Measurements from ENCODE around the gene KRTAP20-2. TPM values are rescaled to one million over a fixed set of nuclear protein-coding genes. Genes with fewer than 3 reads are reported as not detected.

The KRTAP20-2 gene
- total and polyA plus RNA-seq, 2 donors from 2014 or later, result not detected

- Histone ChIP-seq H3K4me3 (ENCODE audit: low read length in 3 of 3) (no peak within 1 kb of the TSS), H3K36me3 (ENCODE audit: control insufficient read depth in 2 of 3, insufficient read depth in 3 of 3, low read length in 3 of 3) (no peaks in the 10 kb centered on the region), H3K27ac (ENCODE audit: low read depth in 2 of 2, low read length in 2 of 2) (no peak within 1 kb of the TSS), H3K4me1 (ENCODE audit: control insufficient read depth in 2 of 3, insufficient read depth in 2 of 3, low read depth in 1 of 3, low read length in 3 of 3) (no peaks in the 10 kb centered on the region), H3K27me3 (ENCODE audit: control insufficient read depth, insufficient read depth, low read length) (no peaks in the 10 kb centered on the region), H3K9me3 (ENCODE audit: control insufficient read depth in 2 of 3, insufficient read depth in 1 of 3, low read length in 3 of 3) (no peaks in the 10 kb centered on the region), H3K9ac (ENCODE audit: low read length in 3 of 3) (no peak within 1 kb of the TSS)
- no peak for DNase-seq
- no peak for FAIRE-seq
- intact Hi-C loops (cut with DNase I), result no loop called here
- TF ChIP-seq, protein P1, sequence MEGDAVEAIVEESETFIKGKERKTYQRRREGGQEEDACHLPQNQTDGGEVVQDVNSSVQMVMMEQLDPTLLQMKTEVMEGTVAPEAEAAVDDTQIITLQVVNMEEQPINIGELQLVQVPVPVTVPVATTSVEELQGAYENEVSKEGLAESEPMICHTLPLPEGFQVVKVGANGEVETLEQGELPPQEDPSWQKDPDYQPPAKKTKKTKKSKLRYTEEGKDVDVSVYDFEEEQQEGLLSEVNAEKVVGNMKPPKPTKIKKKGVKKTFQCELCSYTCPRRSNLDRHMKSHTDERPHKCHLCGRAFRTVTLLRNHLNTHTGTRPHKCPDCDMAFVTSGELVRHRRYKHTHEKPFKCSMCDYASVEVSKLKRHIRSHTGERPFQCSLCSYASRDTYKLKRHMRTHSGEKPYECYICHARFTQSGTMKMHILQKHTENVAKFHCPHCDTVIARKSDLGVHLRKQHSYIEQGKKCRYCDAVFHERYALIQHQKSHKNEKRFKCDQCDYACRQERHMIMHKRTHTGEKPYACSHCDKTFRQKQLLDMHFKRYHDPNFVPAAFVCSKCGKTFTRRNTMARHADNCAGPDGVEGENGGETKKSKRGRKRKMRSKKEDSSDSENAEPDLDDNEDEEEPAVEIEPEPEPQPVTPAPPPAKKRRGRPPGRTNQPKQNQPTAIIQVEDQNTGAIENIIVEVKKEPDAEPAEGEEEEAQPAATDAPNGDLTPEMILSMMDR (IDR thresholded peaks at IDR 0.05; ENCODE audit: borderline replicate concordance, extremely low read depth, insufficient read depth), result no peak
Measured at GRCh38 chr21:30642564-30642963, 7.6 kb downstream of the KRTAP20-2 start, which contains the start of gene KRTAP20-3. KRTAP20-3 (plus strand) TSS chr21:30642864.

- no peak overlapping the region for H3K27ac ChIP-seq (ENCODE audit: low read depth in 2 of 2, low read length in 2 of 2)
- no peaks in the 10 kb centered on the region for H3K9me3 ChIP-seq (ENCODE audit: control insufficient read depth in 2 of 3, insufficient read depth in 1 of 3, low read length in 3 of 3)
- no peak overlapping the region for H3K9ac ChIP-seq (ENCODE audit: low read length in 3 of 3)
- TF ChIP-seq, protein P1 (IDR thresholded peaks at IDR 0.05; ENCODE audit: borderline replicate concordance, extremely low read depth, insufficient read depth), result no peak
- no peak overlapping the region for H3K4me3 ChIP-seq (ENCODE audit: low read length in 3 of 3)
- DNase-seq, result no peak
- no peak for FAIRE-seq
- H3K36me3 ChIP-seq (ENCODE audit: control insufficient read depth in 2 of 3, insufficient read depth in 3 of 3, low read length in 3 of 3), result no peaks in the 10 kb centered on the region
- no peaks in the 10 kb centered on the region for H3K27me3 ChIP-seq (ENCODE audit: control insufficient read depth, insufficient read depth, low read length)
- no peaks in the 10 kb centered on the region for H3K4me1 ChIP-seq (ENCODE audit: control insufficient read depth in 2 of 3, insufficient read depth in 2 of 3, low read depth in 1 of 3, low read length in 3 of 3)
- intact Hi-C loops (cut with DNase I), result no loop called here
Measured at GRCh38 chr21:30646904-30647414, 12.0 kb downstream of the KRTAP20-2 start.

DNA sequence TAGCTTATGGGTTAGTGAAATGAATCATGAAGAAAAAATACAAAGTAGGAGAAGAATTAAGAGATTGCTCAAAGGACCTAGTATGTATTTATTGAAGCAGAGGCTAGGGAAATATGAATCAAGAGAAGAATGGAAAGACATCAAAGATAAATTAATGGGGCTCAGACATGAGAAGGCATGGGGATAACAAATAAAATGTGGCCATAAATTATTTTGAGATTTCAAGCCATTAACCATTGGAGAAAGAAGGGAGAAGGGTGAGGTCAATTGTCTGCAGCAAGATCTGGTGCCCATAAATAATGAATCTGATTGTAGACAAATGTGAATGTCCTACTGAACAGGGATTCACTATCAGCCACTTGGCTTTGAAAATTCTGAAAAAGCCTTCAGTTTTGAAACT, 17.9 kb downstream of the KRTAP20-2 start:
- H3K4me3 ChIP-seq (ENCODE audit: low read length in 3 of 3), result no peak overlapping the region
- H3K9ac ChIP-seq (ENCODE audit: low read length in 3 of 3), result no peak overlapping the region
- no peaks in the 10 kb centered on the region for H3K4me1 ChIP-seq (ENCODE audit: control insufficient read depth in 2 of 3, insufficient read depth in 2 of 3, low read depth in 1 of 3, low read length in 3 of 3)
- intact Hi-C loops (cut with DNase I), result no loop called here
- H3K27me3 ChIP-seq (ENCODE audit: control insufficient read depth, insufficient read depth, low read length), result no peaks in the 10 kb centered on the region
- H3K27ac ChIP-seq (ENCODE audit: low read depth in 2 of 2, low read length in 2 of 2), result no peak overlapping the region
- no peak for DNase-seq
- FAIRE-seq, result no peak
- H3K36me3 ChIP-seq (ENCODE audit: control insufficient read depth in 2 of 3, insufficient read depth in 3 of 3, low read length in 3 of 3), result no peaks in the 10 kb centered on the region
- TF ChIP-seq, protein P1 (IDR thresholded peaks at IDR 0.05; ENCODE audit: borderline replicate concordance, extremely low read depth, insufficient read depth), result no peak
- no peaks in the 10 kb centered on the region for H3K9me3 ChIP-seq (ENCODE audit: control insufficient read depth in 2 of 3, insufficient read depth in 1 of 3, low read length in 3 of 3)

DNA sequence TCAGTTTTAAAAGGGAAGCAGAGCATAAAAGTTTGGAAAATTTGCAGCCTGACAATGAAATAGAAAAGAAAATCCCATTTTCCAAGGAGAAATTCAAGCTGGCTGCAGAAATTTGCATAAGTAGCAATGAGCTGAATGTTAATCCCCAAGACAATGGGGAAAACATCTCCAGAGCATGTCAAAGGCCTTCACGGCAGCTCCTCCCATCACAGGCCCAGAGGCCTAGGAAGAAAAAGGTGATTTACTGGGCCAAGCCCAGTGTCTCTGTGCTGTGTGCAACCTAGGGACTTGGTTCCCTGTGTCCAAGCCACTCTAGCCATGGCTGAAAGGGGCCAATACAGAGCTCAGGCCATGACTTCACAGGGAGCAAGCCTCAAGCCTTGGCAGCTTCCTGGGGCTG, 33.8 kb downstream of the KRTAP20-2 start:
- DNase-seq (no peak), FAIRE-seq (no peak)
- Histone ChIP-seq H3K9ac (ENCODE audit: low read length in 3 of 3) (no peak overlapping the region), H3K27me3 (ENCODE audit: control insufficient read depth, insufficient read depth, low read length) (no peaks in the 10 kb centered on the region), H3K36me3 (ENCODE audit: control insufficient read depth in 2 of 3, insufficient read depth in 3 of 3, low read length in 3 of 3) (no peaks in the 10 kb centered on the region), H3K4me3 (ENCODE audit: low read length in 3 of 3) (no peak overlapping the region), H3K9me3 (ENCODE audit: control insufficient read depth in 2 of 3, insufficient read depth in 1 of 3, low read length in 3 of 3) (no peaks in the 10 kb centered on the region), H3K27ac (ENCODE audit: low read depth in 2 of 2, low read length in 2 of 2) (no peak overlapping the region), H3K4me1 (ENCODE audit: control insufficient read depth in 2 of 3, insufficient read depth in 2 of 3, low read depth in 1 of 3, low read length in 3 of 3) (no peaks in the 10 kb centered on the region)
- TF ChIP-seq, protein P1 (IDR thresholded peaks at IDR 0.05; ENCODE audit: borderline replicate concordance, extremely low read depth, insufficient read depth), result no peak
- intact Hi-C loops (cut with DNase I), result no loop called here
